ENCODE measurements around the gene PLCH1.

Gene PLCH1

DNA sequence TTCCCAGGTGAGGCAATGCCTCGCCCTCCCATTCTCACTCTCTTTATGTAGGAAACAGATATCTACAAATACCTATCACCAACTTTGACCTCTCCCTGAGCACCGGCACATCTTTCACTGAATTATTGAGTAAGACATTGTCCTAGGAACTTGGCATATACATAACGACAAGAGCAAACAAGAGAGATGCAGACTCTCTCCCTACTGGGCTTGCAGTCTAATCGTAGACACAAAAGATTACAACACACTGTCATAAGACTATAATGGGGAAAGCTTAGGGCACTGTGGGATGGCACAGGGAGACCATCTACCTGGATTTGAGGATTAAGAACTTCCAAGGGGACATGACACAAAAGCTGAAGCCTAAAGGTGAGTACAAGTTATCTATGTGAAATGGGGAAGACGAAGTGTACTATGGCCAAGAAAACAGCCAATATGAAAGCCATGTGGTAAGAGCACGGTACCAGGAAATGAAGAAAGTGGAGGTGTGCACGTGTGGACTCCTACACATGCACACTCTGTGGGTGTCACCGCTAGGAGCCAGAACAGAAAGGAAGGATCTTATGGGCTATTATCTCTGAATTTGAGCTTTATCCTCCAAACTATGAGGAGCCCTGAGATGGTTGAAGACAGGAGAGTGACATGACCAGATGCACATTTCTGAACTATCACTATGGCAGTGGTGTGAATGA lies 232.6 kb downstream of the PLCH1 start:
- ChIA-PET CTCF (no interaction called here), POLR2A (no interaction called here)
- Histone ChIP-seq H3K4me3 (ENCODE audit: low read depth, low read length) (no peak overlapping the region), H3K27ac (ENCODE audit: extremely low read depth, low read depth, low read length) (no peak overlapping the region), H3K4me1 (ENCODE audit: control insufficient read depth, insufficient read depth, low read length) (no peaks in the 10 kb centered on the region), H3K9me3 (ENCODE audit: control insufficient read depth, insufficient read depth, low read depth, low read length) (no peaks in the 10 kb centered on the region), H3K36me3 (ENCODE audit: control insufficient read depth in 2 of 2, insufficient read depth in 1 of 2, low read length in 2 of 2) (peaks cover 0 to 8% of the 10 kb centered on the region in 2 experiments; a peak in 1 of 3 replicates)
- TF ChIP-seq ZNF558 (tag by site-specific recombination; IDR thresholded peaks at IDR 0.05) = no peak
- TF ChIP-seq, protein P1, sequence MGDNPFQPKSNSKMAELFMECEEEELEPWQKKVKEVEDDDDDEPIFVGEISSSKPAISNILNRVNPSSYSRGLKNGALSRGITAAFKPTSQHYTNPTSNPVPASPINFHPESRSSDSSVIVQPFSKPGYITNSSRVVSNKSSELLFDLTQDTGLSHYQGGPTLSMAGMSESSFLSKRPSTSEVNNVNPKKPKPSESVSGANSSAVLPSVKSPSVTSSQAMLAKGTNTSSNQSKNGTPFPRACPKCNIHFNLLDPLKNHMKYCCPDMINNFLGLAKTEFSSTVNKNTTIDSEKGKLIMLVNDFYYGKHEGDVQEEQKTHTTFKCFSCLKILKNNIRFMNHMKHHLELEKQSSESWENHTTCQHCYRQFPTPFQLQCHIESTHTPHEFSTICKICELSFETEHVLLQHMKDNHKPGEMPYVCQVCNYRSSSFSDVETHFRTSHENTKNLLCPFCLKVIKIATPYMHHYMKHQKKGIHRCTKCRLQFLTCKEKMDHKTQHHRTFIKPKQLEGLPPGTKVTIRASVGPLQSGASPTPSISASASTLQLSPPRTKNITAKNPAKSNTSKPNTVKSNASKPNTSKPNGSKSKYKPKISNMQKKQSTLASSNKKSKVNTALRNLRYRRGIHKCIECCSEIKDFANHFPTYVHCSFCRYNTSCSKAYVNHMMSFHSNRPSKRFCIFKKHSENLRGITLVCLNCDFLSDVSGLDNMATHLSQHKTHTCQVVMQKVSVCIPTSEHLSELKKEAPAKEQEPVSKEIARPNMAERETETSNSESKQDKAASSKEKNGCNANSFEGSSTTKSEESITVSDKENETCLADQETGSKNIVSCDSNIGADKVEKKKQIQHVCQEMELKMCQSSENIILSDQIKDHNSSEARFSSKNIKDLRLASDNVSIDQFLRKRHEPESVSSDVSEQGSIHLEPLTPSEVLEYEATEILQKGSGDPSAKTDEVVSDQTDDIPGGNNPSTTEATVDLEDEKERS (tag by site-specific recombination; IDR thresholded peaks at IDR 0.05) = no peak
- no peak for TF ChIP-seq ZNF175 (tag by site-specific recombination; IDR thresholded peaks at IDR 0.05)
- no peak for TF ChIP-seq ZNF785 (tag by site-specific recombination; IDR thresholded peaks at IDR 0.05)
- TF ChIP-seq ZNF239 (tag by site-specific recombination; IDR thresholded peaks at IDR 0.05) = no peak
- TF ChIP-seq ZNF148 (tag by site-specific recombination; IDR thresholded peaks at IDR 0.05; ENCODE audit: borderline replicate concordance) = no peak
- TF ChIP-seq, protein P2, sequence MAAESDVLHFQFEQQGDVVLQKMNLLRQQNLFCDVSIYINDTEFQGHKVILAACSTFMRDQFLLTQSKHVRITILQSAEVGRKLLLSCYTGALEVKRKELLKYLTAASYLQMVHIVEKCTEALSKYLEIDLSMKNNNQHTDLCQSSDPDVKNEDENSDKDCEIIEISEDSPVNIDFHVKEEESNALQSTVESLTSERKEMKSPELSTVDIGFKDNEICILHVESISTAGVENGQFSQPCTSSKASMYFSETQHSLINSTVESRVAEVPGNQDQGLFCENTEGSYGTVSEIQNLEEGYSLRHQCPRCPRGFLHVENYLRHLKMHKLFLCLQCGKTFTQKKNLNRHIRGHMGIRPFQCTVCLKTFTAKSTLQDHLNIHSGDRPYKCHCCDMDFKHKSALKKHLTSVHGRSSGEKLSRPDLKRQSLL (tag by site-specific recombination; IDR thresholded peaks at IDR 0.05) = no peak
- no peak for TF ChIP-seq ZBTB11 (tag by site-specific recombination; conservative IDR thresholded peaks at IDR 0.05; ENCODE audit: low read depth)
- no peak for TF ChIP-seq MYNN (tag by site-specific recombination; IDR thresholded peaks at IDR 0.05; ENCODE audit: borderline replicate concordance)
- no peak for TF ChIP-seq ZNF394 (tag by site-specific recombination; IDR thresholded peaks at IDR 0.05; ENCODE audit: borderline replicate concordance)
- TF ChIP-seq ZBTB44 (tag by site-specific recombination; IDR thresholded peaks at IDR 0.05) = no peak
- TF ChIP-seq ZFP37 (tag by site-specific recombination; IDR thresholded peaks at IDR 0.05) = no peak
- TF ChIP-seq WT1 (tag by site-specific recombination; IDR thresholded peaks at IDR 0.05) = no peak
- no peak for TF ChIP-seq ZBTB21 (tag by site-specific recombination; IDR thresholded peaks at IDR 0.05)
- TF ChIP-seq ZNF501 (tag by site-specific recombination; IDR thresholded peaks at IDR 0.05) = no peak
- no peak for TF ChIP-seq ZNF530 (tag by site-specific recombination; IDR thresholded peaks at IDR 0.05; ENCODE audit: low read depth)
- TF ChIP-seq ZNF621 (tag by site-specific recombination; IDR thresholded peaks at IDR 0.05) = no peak
- TF ChIP-seq ZNF792 (tag by site-specific recombination; IDR thresholded peaks at IDR 0.05) = no peak
- TF ChIP-seq OVOL3 (tag by site-specific recombination; IDR thresholded peaks at IDR 0.05) = no peak
- TF ChIP-seq OSR2 (tag by site-specific recombination; IDR thresholded peaks at IDR 0.05) = no peak
